IMR-90 (cell line): ENCODE results near the gene KRT71. TPM values are rescaled to one million over a fixed set of nuclear protein-coding genes. Genes with fewer than 3 reads are reported as not detected.

Experiments
- ATAC-seq: fragments of 200-7000 bp; cut with Tn5 transposase; 2 replicates; pipeline ENCODE4 v1.9.1; 2020; ENCODE audit warnings: low read depth, mild to moderate bottlenecking, moderate library complexity
- BruUV-seq: library from RNA; stranded (reverse); fragments of 400-500 nt; replicated peaks from 2 replicates; lab custom pipeline; 2021; lab: Mats Ljungman, UMichigan
- CTCF ChIA-PET: fragments of 300-600 bp; formaldehyde crosslinking; extraction: SDS; loops from one replicate; lab custom pipeline; 2021; ENCODE audit warnings: antibody characterized with exemption; lab: Yijun Ruan, JAX
- POLR2A ChIA-PET: fragments of 300-600 bp; sonication (Branson Sonifier 250); formaldehyde crosslinking; loops from one replicate; lab custom pipeline; 2022; ENCODE audit warnings: antibody characterized with exemption; ENCODE audit not compliant: unreplicated experiment; lab: Charles Lee
- DNase-seq: peaks from one replicate; pipeline ENCODE4 v3.0.0; 2013
- H2AFZ ChIP-seq: replicated peaks from 2 replicates; pipeline ENCODE3; 2013; ENCODE audit warnings: low read length, mild to moderate bottlenecking; ENCODE audit not compliant: poor library complexity
- H2AK5ac ChIP-seq: 2 replicates; pipeline ENCODE4 v1.6.1; 2013; ENCODE audit warnings: low read depth, low read length, inconsistent platforms
- H2AK9ac ChIP-seq: replicated peaks from 2 replicates; pipeline ENCODE3; 2013; ENCODE audit warnings: mild to moderate bottlenecking, low read depth, low read length, moderate library complexity; ENCODE audit not compliant: poor library complexity
- H2BK120ac ChIP-seq: 2 replicates; pipeline ENCODE4 v1.6.1; 2013; ENCODE audit warnings: low read depth, low read length, inconsistent platforms
- H2BK15ac ChIP-seq: 3 replicates; pipeline ENCODE4 v1.6.1; 2013; ENCODE audit warnings: low read depth, low read length, inconsistent platforms
- H2BK20ac ChIP-seq: 2 replicates; pipeline ENCODE4 v1.6.1; 2013; ENCODE audit warnings: low read depth, mild to moderate bottlenecking, inconsistent platforms, low read length, moderate library complexity
- H2BK5ac ChIP-seq: 2 replicates; pipeline ENCODE4 v1.6.1; 2013; ENCODE audit warnings: mild to moderate bottlenecking, low read depth, low read length, inconsistent platforms; ENCODE audit not compliant: poor library complexity, severe bottlenecking
- H3K14ac ChIP-seq: replicated peaks from 2 replicates; pipeline ENCODE4 v1.6.1; 2013; ENCODE audit warnings: low read depth, low read length, inconsistent platforms
- H3K18ac ChIP-seq: 2 replicates; pipeline ENCODE4 v1.6.1; 2013; ENCODE audit warnings: low read depth, low read length, control low read depth
- H3K23ac ChIP-seq: 2 replicates; pipeline ENCODE4 v1.6.1; 2013; ENCODE audit warnings: low read depth, low read length, inconsistent platforms
- H3K27ac ChIP-seq: 2 replicates; pipeline ENCODE4 v1.5.1; 2013; ENCODE audit warnings: mild to moderate bottlenecking, control low read depth, low read length; ENCODE audit not compliant: insufficient read depth
- H3K27me3 ChIP-seq: 2 replicates; pipeline ENCODE4 v1.6.1; 2013; ENCODE audit warnings: low read length; ENCODE audit not compliant: control insufficient read depth, insufficient read depth
- H3K36me3 ChIP-seq: 2 replicates; pipeline ENCODE4 v1.6.1; 2013; ENCODE audit warnings: low read length, mixed read lengths; ENCODE audit not compliant: control insufficient read depth, insufficient read depth
- H3K4ac ChIP-seq: 2 replicates; pipeline ENCODE4 v1.6.1; 2013; ENCODE audit warnings: low read depth, low read length, inconsistent platforms
- H3K4me1 ChIP-seq: 2 replicates; pipeline ENCODE4 v1.6.1; 2013; ENCODE audit warnings: low read length, mixed read lengths; ENCODE audit not compliant: control insufficient read depth, insufficient read depth
- H3K4me2 ChIP-seq: 2 replicates; pipeline ENCODE4 v1.6.1; 2013; ENCODE audit warnings: low read depth, mild to moderate bottlenecking, control low read depth, low read length, moderate library complexity
- H3K4me3 ChIP-seq: 2 replicates; pipeline ENCODE4 v1.5.1; 2013; ENCODE audit warnings: low read depth, mild to moderate bottlenecking, control low read depth, low read length, moderate library complexity; ENCODE audit not compliant: insufficient read depth
- H3K56ac ChIP-seq: 2 replicates; pipeline ENCODE4 v1.6.1; 2013; ENCODE audit warnings: low read length, inconsistent platforms; ENCODE audit not compliant: insufficient read depth; ENCODE audit errors: extremely low read depth
- H3K79me1 ChIP-seq, 2 experiments: 2 replicates each; pipeline ENCODE4 v1.6.1; 2013; ENCODE audit warnings: low read length in 2 of 2, inconsistent platforms in 1 of 2, low read depth in 1 of 2
- H3K9ac ChIP-seq: 2 replicates; pipeline ENCODE4 v1.6.1; 2013; ENCODE audit warnings: low read depth, low read length, control low read depth
- H3K9me1 ChIP-seq: 2 replicates; pipeline ENCODE4 v1.6.1; 2013; ENCODE audit warnings: low read length, inconsistent platforms; ENCODE audit not compliant: insufficient read depth
- H3K9me3 ChIP-seq: 2 replicates; pipeline ENCODE4 v1.6.1; 2013; ENCODE audit warnings: low read length; ENCODE audit not compliant: control insufficient read depth, insufficient read depth
- H4K20me1 ChIP-seq: 2 replicates; pipeline ENCODE4 v1.6.1; 2013; ENCODE audit warnings: low read length, inconsistent platforms; ENCODE audit not compliant: insufficient read depth
- H4K5ac ChIP-seq: 2 replicates; pipeline ENCODE4 v1.6.1; 2013; ENCODE audit warnings: mild to moderate bottlenecking, low read depth, low read length, control low read depth
- H4K8ac ChIP-seq, 2 experiments: 2 replicates each; pipeline ENCODE4 v1.6.1; 2013; ENCODE audit warnings: low read depth in 2 of 2, low read length in 2 of 2, control low read depth in 1 of 2, inconsistent platforms in 1 of 2
- H4K91ac ChIP-seq: 2 replicates; pipeline ENCODE4 v1.6.1; 2013; ENCODE audit warnings: low read depth, low read length, inconsistent platforms; ENCODE audit not compliant: insufficient read depth
- RFX5 ChIP-seq: IDR thresholded peaks from 2 replicates; pipeline ENCODE4 v1.8.0; 2012; ENCODE audit warnings: low read depth, mild to moderate bottlenecking, low read length, moderate library complexity
- WGBS, 2 experiments: methylation state at CpG; one replicate each; pipeline versions ENCODE4 v1.1.5 to v1.1.7; 2013; ENCODE audit warnings: missing lambda C conversion rate in 2 of 2; ENCODE audit not compliant: insufficient read length in 1 of 2; ENCODE audit errors: extremely low coverage in 2 of 2; 5-methylcytosine and 5-hydroxymethylcytosine counted together
- dilution Hi-C: fragments of 300-500 bp; cut with HindIII; formaldehyde crosslinking; loops from one replicate; pipeline ENCODE4 v1.14.3; 2018; ENCODE audit warnings: low sequenced_read_pairs; ENCODE audit not compliant: unreplicated experiment
- in situ Hi-C: fragments of 300-500 bp; cut with MboI; formaldehyde crosslinking; loops from 3 replicates; pipeline ENCODE4 v1.14.3; 2019; ENCODE audit warnings: low sequenced_read_pairs, inconsistent platforms, mixed read lengths
- intact Hi-C: fragments of 100-400 bp; cut with micrococcal nuclease; formaldehyde crosslinking; loops from 2 replicates; pipeline ENCODE4 v1.10.0; 2022
- polyA plus RNA-seq, 3 experiments: library from polyadenylated mRNA; depleted of rRNA; stranded (reverse); fragments of >200 nt; gene quantifications; 2 replicates each; pipeline ENCODE4 v1.2.3, GENCODE V29; 2012; ENCODE audit warnings: low replicate concordance in 1 of 3
- total RNA-seq: library from RNA; depleted of rRNA; stranded (reverse); fragments of >200 nt; gene quantifications from 2 replicates; pipeline ENCODE4 v1.2.3, GENCODE V29; 2012

The KRT71 gene
- total and polyA plus RNA-seq, 2 of the 4 experiments (the other 2 are of a cell fraction): not detected

DNA sequence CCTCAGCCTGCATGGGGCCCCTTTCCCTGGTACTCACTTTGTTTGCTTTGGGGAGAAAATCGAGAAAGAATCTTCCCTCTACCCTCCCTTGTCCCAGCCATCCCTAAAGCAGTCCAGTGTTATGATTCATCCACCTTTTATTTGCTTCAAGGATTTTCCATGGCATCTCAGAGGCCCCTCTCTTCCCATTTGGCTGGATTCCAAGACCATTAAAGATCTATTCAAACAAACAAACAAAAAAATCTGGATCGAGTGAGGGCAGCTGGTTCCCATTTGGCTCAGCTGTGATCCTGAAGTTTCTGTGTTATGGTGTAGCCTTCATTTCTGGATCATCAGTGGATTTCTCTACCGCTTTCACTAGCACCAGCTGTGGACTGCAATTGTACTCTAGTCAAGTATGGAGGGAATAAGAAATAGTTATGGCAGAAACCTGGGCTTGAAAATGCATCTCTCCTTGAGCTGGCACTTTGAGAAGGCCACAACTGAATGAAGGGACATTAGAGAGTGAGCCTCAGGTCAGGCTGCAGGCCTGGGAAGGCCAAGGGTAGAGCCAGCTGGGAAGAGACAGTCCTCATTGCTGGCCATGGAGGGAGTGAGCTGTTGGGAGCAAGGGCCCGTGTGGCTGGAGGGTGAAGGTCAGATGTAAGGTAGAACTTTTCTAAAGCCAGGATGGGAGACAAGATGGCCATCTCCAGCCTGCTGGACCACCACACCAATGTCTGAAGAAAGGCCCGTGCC, 13.7 kb downstream of the KRT71 start:
- Histone ChIP-seq H3K36me3 (no peaks in the 10 kb centered on the region), H3K4me2 (no peak overlapping the region), H3K9ac (no peak overlapping the region), H3K4ac (no peak overlapping the region), H3K27ac (no peak overlapping the region), H2AFZ (no peak overlapping the region), H2BK120ac (no peak overlapping the region), H4K5ac (no peak overlapping the region), H3K56ac (no peak overlapping the region), H2BK5ac (no peak overlapping the region), H4K20me1 (no peaks in the 10 kb centered on the region), H3K23ac (no peak overlapping the region), H2BK20ac (no peak overlapping the region), H2BK15ac (no peak overlapping the region), H3K14ac (no peak overlapping the region), H3K9me1 (no peaks in the 10 kb centered on the region; the same call in 1 of the 2 replicates), H3K4me3 (no peak overlapping the region), H3K9me3 (no peaks in the 10 kb centered on the region), H4K8ac (no peak overlapping the region), H3K79me1 (no peaks in the 10 kb centered on the region), H2AK9ac (no peak overlapping the region), H3K18ac (no peak overlapping the region), H3K4me1 (no peaks in the 10 kb centered on the region), H4K91ac (no peak overlapping the region), H3K27me3 (peaks cover 5% of the 10 kb centered on the region; the same call in 1 of the 2 replicates), H2AK5ac (no peak overlapping the region)
- in situ Hi-C loops: no loop called here
- POLR2A ChIA-PET: no interaction called here
- dilution Hi-C loops: no loop called here
- ATAC-seq (0 out of 2 replicates have a peak, but pooled peaks have one; percentile 24), DNase-seq (peak; percentile 20)
- no TSS peak for BruUV-seq
- 58% methylated on average over 2 of the region's 5 CpGs; no CpG with 5 or more reads in 1 of the 2 experiments for WGBS, 2 experiments
- CTCF ChIA-PET: no interaction called here
- TF ChIP-seq RFX5: no peak
- intact Hi-C loops: no loop called here
